Psoas muscle (tissue), 8 donors: ENCODE results near the gene SULF2. TPM values are rescaled to one million over a fixed set of nuclear protein-coding genes. Genes with fewer than 3 reads are reported as not detected.

ENCODE experiments used
- ATAC-seq, 4 donors: fragments of 200-7000 bp; cut with Tn5 transposase; one replicate each; pipeline ENCODE4 v1.9.1; 2020; ENCODE audit warnings: moderate library complexity in 3 of 4, mild to moderate bottlenecking in 2 of 4
- DNase-seq, 2 donors: peaks; one replicate each; pipeline ENCODE4 v3.0.0-alpha.2; 2020
- H3K27ac ChIP-seq: fragments of 200-600 bp; one replicate; pipeline ENCODE4 v1.8.0; 2022
- H3K27me3 ChIP-seq, 3 donors: fragments of 200-600 bp in 1 of 3; one replicate each; pipeline versions ENCODE4 v1.6.1 to v1.8.0; 2013 to 2022; ENCODE audit warnings: low read length in 2 of 3, mild to moderate bottlenecking in 2 of 3, moderate library complexity in 1 of 3; ENCODE audit not compliant: insufficient read depth in 3 of 3
- H3K36me3 ChIP-seq, 2 donors: fragments of 200-600 bp in 1 of 2; one replicate each; pipeline versions ENCODE4 v1.6.1 to v1.8.0; 2013 to 2022; ENCODE audit warnings: low read depth in 1 of 2, mild to moderate bottlenecking in 1 of 2, moderate library complexity in 1 of 2; ENCODE audit not compliant: insufficient read depth in 1 of 2
- H3K4me1 ChIP-seq: fragments of 200-600 bp; one replicate; pipeline ENCODE4 v1.8.0; 2022
- H3K4me3 ChIP-seq: fragments of 200-600 bp; one replicate; pipeline ENCODE4 v1.8.0; 2022; ENCODE audit warnings: mild to moderate bottlenecking
- H3K9me3 ChIP-seq: fragments of 200-600 bp; one replicate; pipeline ENCODE4 v1.8.0; 2022
- CTCF ChIP-seq: fragments of 200-600 bp; IDR thresholded peaks from one replicate; pipeline ENCODE4 v1.8.0; 2022; ENCODE audit warnings: antibody characterized with exemption
- WGBS, 3 donors: extraction: QIAGEN DNeasy Blood & Tissue Kit; methylation state at CpG; one replicate each; pipeline versions ENCODE4 v1.1.6 to v1.1.7; 2013; 5-methylcytosine and 5-hydroxymethylcytosine counted together
- intact Hi-C, 2 donors: fragments of 100-400 bp; cut with DNase I; formaldehyde crosslinking; loops; one replicate each; pipeline versions ENCODE4 v1.11.0 to v1.14.2; 2022
- polyA plus RNA-seq, 3 donors: library from polyadenylated mRNA; stranded (reverse); fragments of 200-250 nt; gene quantifications; one replicate each; pipeline ENCODE4 v1.2.3, GENCODE V29; 2013
- total RNA-seq, 4 donors: library from RNA; stranded (reverse); fragmentation: NEBNext Ultra II Directional in 2 of 4; extraction: Animal tissue kit (Norgen Biotek cat#: 25700) in 2 of 4; gene quantifications; one replicate each; pipeline versions ENCODE4 v1.2.1 to v1.2.4, GENCODE V29; 2021 to 2023
- donor health status: healthy with polysubstance abuse.
- donor health status: DM: no; HTN: no; CAD: no; lungs with moderate emphysema.
- donor health status: Bipolar disorder and iron deficiency.
- donor health status: healthy.
- donor health status: DM: yes; HTN: yes; CAD: no.
- donor health status: DM: no; HTN: no; CAD: no.
- donor health status: DM: no; HTN: no; CAD: no.
- donor health status: DM: yes; HTN: yes; CAD: no.

The SULF2 gene
- total and polyA plus RNA-seq, 7 donors, result 5.3 to 23.3 (median 11.6) TPM

DNA sequence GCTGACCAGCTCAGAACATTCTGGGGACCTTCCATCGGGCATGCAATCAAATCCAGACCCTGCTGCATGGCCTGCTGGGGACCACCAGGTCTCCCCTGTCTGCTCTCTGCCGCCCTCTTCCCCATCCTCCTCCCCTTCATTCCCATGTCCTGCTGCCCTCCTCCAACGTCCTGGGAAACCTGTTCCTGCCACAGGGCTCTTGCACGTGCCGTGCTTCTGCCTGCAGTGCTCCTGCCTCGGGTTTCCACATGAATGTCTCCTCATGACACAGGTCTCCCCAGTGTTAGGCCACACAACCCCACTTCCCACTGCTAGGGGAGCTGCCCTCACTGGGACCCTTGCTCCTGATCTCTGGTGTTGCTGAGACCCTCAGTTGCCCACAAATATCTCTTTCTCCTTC, 37.2 kb downstream of the SULF2 start:
- TF ChIP-seq CTCF, result no peak
- no peak overlapping the region for H3K4me3 ChIP-seq
- DNase-seq (no peak), ATAC-seq (no peak)
- no peaks in the 10 kb centered on the region for H3K9me3 ChIP-seq
- WGBS, 3 donors, result 84 to 91% (median 84%) methylated on average over 6 of the region's 6 CpGs
- peaks cover 0 to 7% (median 0%) of the 10 kb centered on the region in 3 donors for H3K27me3 ChIP-seq
- H3K4me1 ChIP-seq, result no peaks in the 10 kb centered on the region
- no peaks in the 10 kb centered on the region for H3K36me3 ChIP-seq
- no peak overlapping the region for H3K27ac ChIP-seq
- intact Hi-C loops, result no loop called here

DNA sequence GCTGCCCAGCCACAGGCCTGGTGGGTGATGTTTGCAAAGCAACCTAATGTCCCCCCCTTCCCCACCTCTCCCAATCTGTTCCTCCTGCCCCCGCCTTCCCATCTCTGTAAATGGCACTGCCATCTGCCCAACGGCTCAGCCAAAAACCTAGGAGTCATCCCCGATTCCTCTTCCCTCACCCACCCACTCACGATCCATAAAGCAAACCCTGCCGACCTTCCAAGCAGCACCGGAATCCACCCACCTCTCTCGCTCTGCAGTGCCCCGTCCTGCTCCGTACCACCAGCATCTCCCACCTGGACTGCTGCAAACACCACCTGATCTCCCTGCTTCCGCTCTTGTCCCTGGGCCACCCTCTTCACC, 37.6 kb downstream of the SULF2 start:
- Histone ChIP-seq H3K4me3 (no peak overlapping the region), H3K27me3 (peaks cover 0 to 7% (median 0%) of the 10 kb centered on the region in 3 donors), H3K36me3 (no peaks in the 10 kb centered on the region), H3K9me3 (no peaks in the 10 kb centered on the region), H3K27ac (no peak overlapping the region), H3K4me1 (no peaks in the 10 kb centered on the region)
- DNase-seq (no peak), ATAC-seq (no peak)
- WGBS, 3 donors, result 76 to 85% (median 82%) methylated on average over 10 of the region's 10 CpGs
- no peak for TF ChIP-seq CTCF
- intact Hi-C loops, result no loop called here

- TF ChIP-seq CTCF, result no peak
- WGBS, 3 donors, result 96 to 100% (median 98%) methylated on average over 4 of the region's 4 CpGs
- ATAC-seq, result no peak
- H3K27me3 ChIP-seq, result peaks cover 0 to 4% (median 0%) of the 10 kb centered on the region in 3 donors
- intact Hi-C loops, result no loop called here
- no peaks in the 10 kb centered on the region for H3K4me1 ChIP-seq
- H3K27ac ChIP-seq, result no peak overlapping the region
- no peak for DNase-seq
- no peaks in the 10 kb centered on the region for H3K36me3 ChIP-seq
- no peaks in the 10 kb centered on the region for H3K9me3 ChIP-seq
- no peak overlapping the region for H3K4me3 ChIP-seq
Measured at GRCh38 chr20:47744803-47745202, 40.5 kb downstream of the SULF2 start.

- WGBS, 3 donors, result 93 to 96% (median 95%) methylated on average over 7 of the region's 7 CpGs
- Histone ChIP-seq H3K27ac (no peak overlapping the region), H3K36me3 (no peaks in the 10 kb centered on the region), H3K4me1 (no peaks in the 10 kb centered on the region), H3K4me3 (no peak overlapping the region), H3K27me3 (peaks cover 0 to 4% (median 0%) of the 10 kb centered on the region in 3 donors), H3K9me3 (no peaks in the 10 kb centered on the region)
- intact Hi-C loops, result no loop called here
- DNase-seq (no peak), ATAC-seq (no peak)
- TF ChIP-seq CTCF, result no peak
Measured at GRCh38 chr20:47743671-47744070, 41.6 kb downstream of the SULF2 start.
